SK-N-SH treated with all-trans-retinoic acid at 6 μM for 48 hours (cell line): ENCODE measurements around the gene PRELID3B.

Experiments
- ARNTL ChIP-seq: fragments of 450-650 bp; formaldehyde crosslinking; IDR thresholded peaks from 2 replicates; pipeline ENCODE4 v1.5.0; 2020; ENCODE audit warnings: low read depth, mild to moderate bottlenecking, moderate library complexity, borderline replicate concordance
- CSDC2 ChIP-seq: fragments of 250-450 bp; sonication (Bioruptor Pico); IDR thresholded peaks from 2 replicates; pipeline ENCODE4 v1.5.0; 2020; ENCODE audit warnings: mild to moderate bottlenecking, moderate library complexity
- OSR1 ChIP-seq: fragments of 250-450 bp; sonication (Bioruptor Pico); IDR thresholded peaks from 2 replicates; pipeline ENCODE4 v1.8.0; 2022; ENCODE audit warnings: moderate library complexity, mild to moderate bottlenecking, inconsistent platforms
- PATZ1 ChIP-seq: fragments of 250-450 bp; sonication (Bioruptor Pico); IDR thresholded peaks from 2 replicates; pipeline ENCODE4 v1.8.0; 2020; ENCODE audit warnings: mild to moderate bottlenecking, moderate library complexity, borderline replicate concordance
- PPARA ChIP-seq: fragments of 250-450 bp; sonication (Bioruptor Pico); IDR thresholded peaks from 2 replicates; pipeline ENCODE4 v1.5.0; 2020; ENCODE audit warnings: mild to moderate bottlenecking, borderline replicate concordance
- SNAI2 ChIP-seq: fragments of 250-450 bp; sonication (Bioruptor Pico); IDR thresholded peaks from 2 replicates; pipeline ENCODE4 v1.5.0; 2020; ENCODE audit warnings: mild to moderate bottlenecking, moderate library complexity
- TCF4 ChIP-seq: fragments of 250-450 bp; sonication (Bioruptor Pico); IDR thresholded peaks from 2 replicates; pipeline ENCODE4 v1.8.0; 2021; ENCODE audit warnings: mild to moderate bottlenecking, moderate library complexity, borderline replicate concordance
- ZC3H10 ChIP-seq: fragments of 250-450 bp; sonication (Bioruptor Pico); IDR thresholded peaks from 2 replicates; pipeline ENCODE4 v1.5.1; 2021; ENCODE audit warnings: mild to moderate bottlenecking, moderate library complexity
- ZFP3 ChIP-seq: fragments of 250-450 bp; sonication (Bioruptor Pico); IDR thresholded peaks from 2 replicates; pipeline ENCODE4 v1.5.0; 2020; ENCODE audit warnings: mild to moderate bottlenecking, moderate library complexity
- ZFP30 ChIP-seq: fragments of 450-650 bp; formaldehyde crosslinking; IDR thresholded peaks from 2 replicates; pipeline ENCODE4 v1.5.0; 2022; ENCODE audit warnings: mild to moderate bottlenecking, moderate library complexity
- ZNF70 ChIP-seq: fragments of 450-650 bp; formaldehyde crosslinking; IDR thresholded peaks from 2 replicates; pipeline ENCODE4 v1.5.0; 2020; ENCODE audit warnings: mild to moderate bottlenecking, moderate library complexity

DNA sequence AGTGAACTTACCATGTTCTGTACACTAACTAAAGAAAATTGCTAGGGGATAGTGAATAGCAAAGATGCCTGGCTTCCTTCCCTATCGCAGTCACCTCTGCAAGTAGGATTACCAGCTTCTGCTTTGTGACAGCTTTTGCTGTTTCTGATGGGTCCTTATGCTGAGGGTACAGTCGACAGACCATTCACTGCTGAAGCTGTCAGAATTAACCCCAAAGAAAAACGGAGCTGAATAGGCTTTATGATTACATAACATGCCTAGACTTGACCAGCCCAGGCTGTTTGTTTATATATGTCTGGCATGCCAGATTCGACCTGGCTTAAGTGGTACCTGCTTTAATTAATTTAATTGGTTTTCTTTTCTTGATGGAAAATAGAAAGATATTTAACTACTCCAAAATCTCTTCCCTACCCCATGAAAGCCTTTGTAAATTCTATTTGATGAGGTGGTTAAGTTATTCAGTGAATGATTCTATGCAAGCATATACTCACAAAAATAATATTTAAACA lies 21.7 kb upstream of the PRELID3B start:
- TF ChIP-seq SNAI2 (CRISPR knock-in tag), result no peak
- no peak for TF ChIP-seq TCF4 (CRISPR knock-in tag)
- no peak for TF ChIP-seq ZFP3
- TF ChIP-seq ZNF70 (CRISPR knock-in tag), result no peak
- TF ChIP-seq OSR1 (CRISPR knock-in tag), result no peak
- no peak for TF ChIP-seq PATZ1
- no peak for TF ChIP-seq ARNTL (CRISPR knock-in tag)
- no peak for TF ChIP-seq ZFP30 (CRISPR knock-in tag)
- TF ChIP-seq ZC3H10 (CRISPR knock-in tag), result no peak
- no peak for TF ChIP-seq CSDC2 (CRISPR knock-in tag)
- no peak for TF ChIP-seq PPARA (CRISPR knock-in tag)
